PFSK-1 (cell line): ENCODE results near the gene ARRDC1.

Experiments
- POLR2AphosphoS5 ChIP-seq: IDR thresholded peaks from 2 replicates; pipeline ENCODE4 v1.6.1; 2012; ENCODE audit warnings: low read depth, mild to moderate bottlenecking, control low read depth, low read length, moderate library complexity
- TAF1 ChIP-seq: IDR thresholded peaks from 2 replicates; pipeline ENCODE4 v1.6.1; 2012; ENCODE audit warnings: low read length, control low read depth, borderline replicate concordance; ENCODE audit not compliant: insufficient read depth

DNA sequence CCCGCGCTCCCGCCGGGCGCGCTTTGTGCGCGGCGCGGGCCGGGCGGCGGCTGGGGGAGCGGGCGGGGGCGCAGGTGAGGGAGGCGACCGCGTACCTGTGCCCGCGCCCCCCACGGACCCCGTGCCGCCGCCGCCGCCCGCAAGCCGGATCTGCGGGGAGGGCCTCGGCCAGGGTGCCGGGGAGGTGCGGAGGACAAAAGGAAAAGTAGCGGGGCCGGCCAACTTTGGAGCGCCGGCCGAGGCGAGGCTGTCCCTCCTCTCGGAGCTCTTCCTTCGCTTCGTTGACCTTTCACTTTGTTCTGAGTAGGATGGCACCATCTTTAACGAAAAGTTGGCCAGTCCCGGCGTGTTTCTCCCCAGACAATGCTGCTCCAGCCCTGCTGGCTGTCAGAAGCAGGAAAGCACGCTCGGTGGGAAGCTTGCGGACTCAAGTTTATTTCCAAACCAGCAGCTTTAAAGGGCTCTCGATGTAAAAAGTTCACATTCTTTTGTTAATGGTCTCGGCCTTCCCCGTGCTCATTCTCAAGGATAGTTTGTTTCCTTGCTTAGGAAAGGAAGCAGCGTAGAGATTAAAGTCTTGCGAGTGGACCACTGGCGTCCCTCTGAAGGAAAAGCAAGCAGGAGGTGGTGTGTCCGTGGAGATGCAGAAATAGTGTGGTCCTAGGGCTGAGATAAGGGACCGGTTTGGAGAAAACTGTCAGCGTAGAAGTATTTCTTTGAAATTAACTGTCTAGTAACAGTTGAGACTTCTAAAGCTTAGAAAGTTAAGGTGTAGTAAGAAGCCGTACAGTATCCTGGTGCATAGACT lies 14.0 kb downstream of the ARRDC1 start:
- TF ChIP-seq POLR2AphosphoS5 (no peak), TAF1 (no peak)
